Loucy (cell line): ENCODE data around the gene EIF3B.
"Not testable (repeated sequence)": the region's sequence is repeated elsewhere in the genome, so short reads cannot be mapped to it uniquely, and the experiment has no call there.

ENCODE experiments used
- CTCF ChIP-seq: fragments of 200-600 bp; sonication (generic); conservative IDR thresholded peaks from 2 replicates; pipeline ENCODE4 v1.5.1; 2014; ENCODE audit warnings: mild to moderate bottlenecking, antibody characterized with exemption, low read length
- EZH2phosphoT487 ChIP-seq: fragments of 200-600 bp; IDR thresholded peaks from 2 replicates; pipeline ENCODE4 v1.6.1; 2018; ENCODE audit warnings: antibody characterized with exemption, mild to moderate bottlenecking, moderate library complexity, borderline replicate concordance

- TF ChIP-seq CTCF, EZH2phosphoT487: not testable (repeated sequence)
Observed at GRCh38 chr7:2332606-2333231, 21.9 kb upstream of the EIF3B start.
